ENCODE measurements around the gene DHRS3.
A peak's percentile ranks its signal among the peaks of the same experiment; 100 is the strongest.

DNA sequence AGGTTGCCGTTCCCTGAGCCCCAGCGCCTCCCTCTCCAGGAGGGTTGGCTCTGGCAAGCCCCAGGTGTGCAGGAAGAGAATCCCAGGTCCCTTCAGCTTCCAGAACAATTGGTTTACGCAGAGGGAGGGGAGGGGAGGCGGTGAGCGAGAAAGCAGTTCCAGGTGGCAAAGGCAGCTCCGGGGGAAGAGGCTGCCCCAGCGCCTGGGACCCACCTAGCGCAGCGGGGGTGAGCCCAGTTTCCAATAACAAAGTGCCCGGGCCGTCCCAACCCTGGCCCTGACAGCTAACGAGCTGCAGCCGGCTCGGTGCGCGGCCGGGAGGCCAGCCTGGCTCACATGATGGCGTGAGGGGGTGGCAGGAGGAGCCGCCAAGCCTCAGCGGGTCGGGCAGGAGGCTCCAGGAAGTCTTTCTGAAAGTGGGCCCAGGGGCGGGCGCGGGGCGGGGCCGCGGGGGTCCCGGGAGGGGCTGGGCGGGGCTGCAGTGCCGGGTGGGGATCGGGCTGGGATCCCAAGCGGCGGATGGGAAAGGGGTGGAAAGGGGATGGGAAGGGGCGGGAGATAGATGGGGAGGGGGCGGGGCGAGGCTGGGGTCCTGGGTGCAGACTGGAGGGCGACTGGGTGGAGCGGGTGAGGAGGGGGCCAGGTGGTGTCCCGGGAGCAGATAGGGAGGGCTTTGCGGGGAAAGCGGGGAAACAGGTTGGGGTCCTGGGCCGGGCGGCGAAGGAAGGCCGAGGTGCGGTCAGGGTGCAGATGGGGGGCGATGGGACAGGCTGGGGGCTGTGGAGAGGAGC, 22.8 kb downstream of the DHRS3 start:
- TF ChIP-seq, protein P1, sequence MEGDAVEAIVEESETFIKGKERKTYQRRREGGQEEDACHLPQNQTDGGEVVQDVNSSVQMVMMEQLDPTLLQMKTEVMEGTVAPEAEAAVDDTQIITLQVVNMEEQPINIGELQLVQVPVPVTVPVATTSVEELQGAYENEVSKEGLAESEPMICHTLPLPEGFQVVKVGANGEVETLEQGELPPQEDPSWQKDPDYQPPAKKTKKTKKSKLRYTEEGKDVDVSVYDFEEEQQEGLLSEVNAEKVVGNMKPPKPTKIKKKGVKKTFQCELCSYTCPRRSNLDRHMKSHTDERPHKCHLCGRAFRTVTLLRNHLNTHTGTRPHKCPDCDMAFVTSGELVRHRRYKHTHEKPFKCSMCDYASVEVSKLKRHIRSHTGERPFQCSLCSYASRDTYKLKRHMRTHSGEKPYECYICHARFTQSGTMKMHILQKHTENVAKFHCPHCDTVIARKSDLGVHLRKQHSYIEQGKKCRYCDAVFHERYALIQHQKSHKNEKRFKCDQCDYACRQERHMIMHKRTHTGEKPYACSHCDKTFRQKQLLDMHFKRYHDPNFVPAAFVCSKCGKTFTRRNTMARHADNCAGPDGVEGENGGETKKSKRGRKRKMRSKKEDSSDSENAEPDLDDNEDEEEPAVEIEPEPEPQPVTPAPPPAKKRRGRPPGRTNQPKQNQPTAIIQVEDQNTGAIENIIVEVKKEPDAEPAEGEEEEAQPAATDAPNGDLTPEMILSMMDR (IDR thresholded peaks at IDR 0.05): no peak
- peak in 1 of 2 donors; percentile 47 for TF ChIP-seq POLR2A (IDR thresholded peaks at IDR 0.05)
- TF ChIP-seq EP300 (IDR thresholded peaks at IDR 0.05): peak in 1 of 2 donors; percentile 81
